GM10248 (cell line): ENCODE data around the gene GRAMD2B.

Experiments used
- CTCF ChIA-PET: fragments of 300-600 bp; sonication (Branson Sonifier 250); formaldehyde crosslinking; extraction: SDS; loops from one replicate; lab custom pipeline; 2021; ENCODE audit warnings: antibody characterized with exemption; lab: Yijun Ruan, JAX
- POLR2A ChIA-PET: fragments of 350-650 bp; sonication (Branson Sonifier 250); formaldehyde crosslinking; extraction: SDS; loops from one replicate; lab custom pipeline; 2020; ENCODE audit warnings: antibody characterized with exemption; lab: Yijun Ruan, JAX
- DNase-seq: peaks from one replicate; pipeline ENCODE4 v3.0.0; 2012; ENCODE audit errors: extremely low spot score
- CTCF ChIP-seq: IDR thresholded peaks from 2 replicates; pipeline ENCODE4 v1.5.1; 2012; ENCODE audit warnings: mild to moderate bottlenecking, low read depth; ENCODE audit errors: extremely low read depth, missing control alignments, control extremely low read depth

GRAMD2B gene

GRCh38 chr5:126525630-126526245 is 102.5 kb downstream of the GRAMD2B start:
- TF ChIP-seq CTCF: no peak
- CTCF ChIA-PET: interaction anchor here (1.4 kb wide), 1 partner anchor 14 kb away, joined by 4 read pairs; no protein-coding TSS in a partner anchor
- POLR2A ChIA-PET: no interaction called here
- no peak for DNase-seq

- ChIA-PET CTCF (no interaction called here), POLR2A (no interaction called here)
- no peak for TF ChIP-seq CTCF
- DNase-seq: no peak
Observed at GRCh38 chr5:126526493-126526892, 103.3 kb downstream of the GRAMD2B start.

- ChIA-PET CTCF (interaction anchor here (1.2 to 1.5 kb wide), 2 partner anchors 12 to 20 kb away, joined by 4 read pairs; no protein-coding TSS in a partner anchor), POLR2A (no interaction called here)
Observed at GRCh38 chr5:126527158-126527557, 103.9 kb downstream of the GRAMD2B start.

GRCh38 chr5:126527892-126528291 is 104.7 kb downstream of the GRAMD2B start:
- ChIA-PET POLR2A (no interaction called here), CTCF (interaction anchor here (1.2 to 1.5 kb wide), 3 partner anchors 11 to 189 kb away, joined by 3 to 4 read pairs (median 4); no protein-coding TSS in a partner anchor)
- DNase-seq: no peak
- no peak for TF ChIP-seq CTCF

More at GRCh38 chr5:126527158-126527557, 103.9 kb downstream of the GRAMD2B start:
- no peak for DNase-seq
- no peak for TF ChIP-seq CTCF

- no peak for TF ChIP-seq CTCF
- POLR2A ChIA-PET: no interaction called here
- CTCF ChIA-PET: interaction anchor here (0.8 to 14.5 kb wide), 7 partner anchors 7 to 191 kb away, joined by 3 to 220 read pairs (median 4); no protein-coding TSS in a partner anchor
- DNase-seq: no peak
Observed at GRCh38 chr5:126531543-126532120, 108.4 kb downstream of the GRAMD2B start.

- CTCF ChIA-PET: interaction anchor here (1.2 to 14.5 kb wide), 8 partner anchors 9 to 246 kb away, joined by 4 to 220 read pairs (median 6); no protein-coding TSS in a partner anchor
- POLR2A ChIA-PET: no interaction called here
- TF ChIP-seq CTCF: no peak
- no peak for DNase-seq
Observed at GRCh38 chr5:126534553-126534952, 111.3 kb downstream of the GRAMD2B start.
